ENCODE results near the gene GTF2H4.
A peak's percentile ranks its signal among the peaks of the same experiment; 100 is the strongest.

The GTF2H4 gene

DNA sequence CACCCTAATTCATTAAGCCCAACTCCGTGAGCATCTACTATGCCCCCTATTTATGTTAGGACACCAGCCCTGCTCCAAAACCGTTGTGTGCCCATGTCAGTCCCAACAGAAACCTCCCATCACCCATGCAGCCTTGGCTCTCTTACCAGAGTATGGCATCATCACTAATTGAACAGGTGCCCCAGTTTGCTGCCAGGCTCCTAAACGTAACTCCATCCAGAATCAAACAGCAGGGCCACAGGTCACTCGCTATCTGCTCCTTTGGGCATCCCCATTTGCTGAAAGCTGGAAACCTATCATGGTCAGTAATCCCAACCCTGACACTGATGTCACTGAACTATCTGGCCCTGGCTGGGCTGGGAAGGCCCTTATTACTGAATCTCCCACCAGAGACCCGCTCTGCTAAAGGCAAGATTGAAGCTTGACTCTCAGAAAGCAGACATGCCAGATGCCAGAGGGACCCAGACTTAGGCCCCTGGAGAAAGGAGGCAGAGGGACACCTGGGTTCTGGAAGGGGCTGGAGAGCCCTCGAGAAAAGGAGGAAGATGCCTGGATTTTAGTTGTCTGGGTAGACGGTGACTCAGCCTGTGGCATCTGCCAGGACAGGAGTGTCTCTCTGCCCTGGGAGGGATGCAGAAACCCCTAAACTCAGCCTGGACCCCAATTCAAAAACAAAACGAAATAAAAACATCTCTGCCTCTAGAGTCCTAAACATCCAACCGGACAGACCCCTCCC, 46.8 kb downstream of the GTF2H4 start:
- FAIRE-seq (no peak), DNase-seq (ENCODE audit: low spot score) (no peak)

DNA sequence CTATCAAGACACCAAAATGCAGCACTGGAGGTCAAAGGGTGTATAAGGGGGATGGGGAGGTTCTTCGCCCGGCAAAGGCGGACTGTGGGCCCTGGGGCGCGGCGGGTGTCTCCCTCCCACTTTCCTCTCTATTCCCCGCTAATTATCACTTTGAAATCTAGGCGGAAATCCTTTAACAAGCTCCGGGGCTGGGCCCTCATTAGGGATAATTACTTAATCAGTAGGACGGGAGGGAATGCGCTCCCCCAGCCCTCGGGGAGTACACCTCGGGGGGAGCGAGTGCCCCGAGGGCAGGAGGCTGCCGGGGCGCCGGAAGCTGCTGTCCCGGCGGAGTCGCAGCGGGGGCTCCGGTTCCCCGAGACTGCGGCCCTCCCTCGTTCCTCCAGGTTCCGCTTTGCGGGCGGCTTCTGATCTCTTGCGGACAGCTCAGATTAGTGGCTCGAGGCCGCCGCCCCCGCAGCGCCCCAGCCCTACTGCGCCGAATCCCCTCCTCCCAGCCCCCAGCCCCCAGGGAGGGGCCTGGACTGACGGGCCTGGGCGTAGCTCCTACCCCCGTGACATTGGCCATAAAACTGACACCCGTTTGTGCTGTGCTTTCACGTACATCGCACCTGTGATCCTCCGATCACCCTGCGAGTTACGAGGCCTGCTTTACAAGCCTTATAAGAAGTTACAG, 47.5 kb downstream of the GTF2H4 start:
- DNase-seq (ENCODE audit: low spot score) (no peak), FAIRE-seq (no peak)

DNA sequence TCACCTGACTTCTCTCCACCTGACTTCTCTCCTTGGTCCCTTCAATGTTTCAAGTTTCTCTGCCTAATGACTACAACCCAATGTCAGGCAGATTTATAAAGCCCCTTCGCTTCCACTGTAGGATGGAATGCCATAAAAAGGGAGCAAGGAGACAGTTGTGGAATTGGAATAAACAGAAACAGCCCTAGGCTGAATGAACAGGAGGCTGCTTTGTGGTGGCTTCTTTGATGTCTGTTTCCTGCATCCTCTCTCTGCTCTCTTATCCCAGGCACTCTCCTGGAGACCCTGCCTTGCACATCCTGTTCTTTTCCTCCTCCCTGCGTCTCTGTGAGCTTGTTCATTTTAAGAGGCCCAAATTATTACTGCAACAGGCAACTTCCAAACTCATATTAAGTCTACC, 49.7 kb downstream of the GTF2H4 start:
- FAIRE-seq (no peak), DNase-seq (ENCODE audit: low spot score) (no peak)

DNA sequence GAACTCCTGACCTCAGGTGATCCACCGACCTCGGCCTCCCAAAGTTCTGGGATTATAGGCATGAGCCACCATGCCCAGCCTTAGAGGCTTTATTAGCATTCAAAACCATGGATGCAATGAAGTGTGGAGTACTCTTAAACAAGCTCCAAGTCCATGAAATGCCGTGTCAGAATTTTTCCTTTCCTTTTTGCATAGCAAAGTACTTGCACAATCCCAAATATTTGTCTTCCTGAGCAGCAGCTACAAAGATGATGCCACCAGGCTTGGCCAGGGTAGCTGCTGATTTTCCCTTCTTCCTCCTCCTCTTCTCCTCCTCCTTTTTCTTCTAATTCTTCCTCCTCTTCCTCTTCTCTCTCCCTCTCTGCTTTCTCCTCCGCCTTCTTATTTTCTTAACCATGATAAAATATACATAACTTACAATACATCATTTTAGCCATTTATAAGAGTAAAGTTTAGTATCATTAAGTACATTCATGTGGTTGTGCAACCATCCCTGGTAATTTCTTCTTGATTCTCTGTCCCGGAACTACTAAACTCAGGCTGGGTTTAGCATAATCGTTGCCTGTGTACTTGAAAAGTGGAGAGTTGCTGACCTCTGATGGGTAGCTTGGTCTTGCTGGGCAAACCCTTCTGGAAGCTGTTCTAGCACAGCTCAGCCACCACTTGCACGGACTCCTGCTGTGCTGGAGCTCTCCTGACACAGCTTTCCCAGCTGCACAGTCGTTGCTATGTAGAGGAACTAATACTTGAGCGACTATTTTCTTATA, 53.1 kb downstream of the GTF2H4 start:
- no peak for DNase-seq (ENCODE audit: low spot score)
- no peak for FAIRE-seq

DNA sequence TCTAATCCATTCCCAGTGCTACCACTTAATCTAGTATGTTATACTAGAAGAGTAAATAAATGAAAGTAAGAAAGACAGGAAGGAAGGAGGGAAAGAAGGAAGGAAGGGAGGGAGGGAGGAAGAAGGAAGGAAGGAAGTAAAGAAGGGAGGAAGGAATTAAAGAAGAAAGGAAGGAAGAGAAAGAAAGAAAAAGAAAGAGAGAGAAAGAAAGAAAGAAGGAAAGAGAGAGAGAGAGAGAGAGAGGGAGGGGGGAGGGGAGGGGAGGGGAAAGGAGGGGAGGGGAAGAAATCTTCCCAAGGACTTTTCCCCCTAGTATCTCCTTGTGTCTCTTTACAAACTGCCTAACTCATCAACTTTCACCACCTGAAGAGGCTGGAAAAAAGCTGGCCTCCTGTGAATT, 54.7 kb downstream of the GTF2H4 start:
- FAIRE-seq (no peak), DNase-seq (ENCODE audit: low spot score) (no peak)

DNA sequence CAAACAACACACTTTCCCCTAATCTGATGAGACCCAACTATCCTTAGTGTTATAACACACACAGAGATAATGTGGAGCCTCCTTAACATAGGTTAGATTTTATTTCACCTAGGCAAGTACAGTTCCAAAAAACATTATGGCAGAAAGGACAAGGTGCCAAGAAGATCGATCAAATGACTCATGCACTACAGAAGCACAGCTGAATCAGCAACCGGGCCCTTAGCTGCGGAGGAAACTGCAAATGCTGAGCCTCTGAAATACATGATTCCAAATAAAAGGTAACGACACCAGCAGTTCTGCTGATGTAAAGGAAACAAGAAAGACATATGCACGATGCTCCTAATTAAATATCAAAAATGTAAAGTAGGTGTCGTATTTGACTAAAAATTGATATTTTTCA, 55.6 kb downstream of the GTF2H4 start:
- FAIRE-seq (no peak), DNase-seq (ENCODE audit: low spot score) (peak; percentile 54)
